ENCODE results near the gene CANT1. TPM values are rescaled to one million over a fixed set of nuclear protein-coding genes. Genes with fewer than 3 reads are reported as not detected.

CANT1 gene
- total RNA-seq, 4 donors from 2014 or later = 13.9 to 22.9 (median 18.2) TPM

DNA sequence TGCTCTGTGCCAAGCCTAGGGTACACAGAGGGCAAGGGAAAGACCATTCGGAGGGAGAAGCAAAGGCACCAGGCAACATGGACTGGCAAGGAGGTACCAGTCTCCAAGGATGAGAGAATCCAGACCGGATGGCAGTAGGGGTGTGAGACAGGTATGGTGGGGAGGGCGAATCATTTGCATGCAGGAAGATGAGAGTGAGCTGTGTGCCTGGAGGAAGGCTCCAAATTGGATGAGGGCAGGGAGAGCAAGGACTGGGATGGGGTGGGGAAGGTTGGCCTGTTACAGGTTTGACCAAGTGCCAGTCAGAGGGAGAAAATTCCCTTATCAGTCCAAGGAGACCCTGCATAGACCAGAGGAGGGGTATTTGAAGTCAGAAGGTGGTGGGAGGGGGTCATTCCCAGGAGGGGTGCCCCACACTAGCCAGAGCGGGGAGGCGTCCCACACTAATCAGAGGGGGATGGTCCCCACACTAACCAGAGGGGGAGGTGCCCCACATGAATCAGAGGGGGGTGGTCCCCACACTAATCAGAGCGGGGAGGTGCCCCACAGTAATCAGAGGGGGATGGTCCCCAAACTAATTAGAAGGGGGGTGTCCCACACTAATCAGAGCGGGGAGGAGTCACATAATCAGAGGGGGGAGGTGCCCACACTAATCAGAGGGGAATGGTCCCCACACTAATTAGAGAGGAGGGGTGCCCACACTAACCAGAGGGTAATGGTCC, 737 bp downstream of the CANT1 start:
- TF ChIP-seq, protein P1, sequence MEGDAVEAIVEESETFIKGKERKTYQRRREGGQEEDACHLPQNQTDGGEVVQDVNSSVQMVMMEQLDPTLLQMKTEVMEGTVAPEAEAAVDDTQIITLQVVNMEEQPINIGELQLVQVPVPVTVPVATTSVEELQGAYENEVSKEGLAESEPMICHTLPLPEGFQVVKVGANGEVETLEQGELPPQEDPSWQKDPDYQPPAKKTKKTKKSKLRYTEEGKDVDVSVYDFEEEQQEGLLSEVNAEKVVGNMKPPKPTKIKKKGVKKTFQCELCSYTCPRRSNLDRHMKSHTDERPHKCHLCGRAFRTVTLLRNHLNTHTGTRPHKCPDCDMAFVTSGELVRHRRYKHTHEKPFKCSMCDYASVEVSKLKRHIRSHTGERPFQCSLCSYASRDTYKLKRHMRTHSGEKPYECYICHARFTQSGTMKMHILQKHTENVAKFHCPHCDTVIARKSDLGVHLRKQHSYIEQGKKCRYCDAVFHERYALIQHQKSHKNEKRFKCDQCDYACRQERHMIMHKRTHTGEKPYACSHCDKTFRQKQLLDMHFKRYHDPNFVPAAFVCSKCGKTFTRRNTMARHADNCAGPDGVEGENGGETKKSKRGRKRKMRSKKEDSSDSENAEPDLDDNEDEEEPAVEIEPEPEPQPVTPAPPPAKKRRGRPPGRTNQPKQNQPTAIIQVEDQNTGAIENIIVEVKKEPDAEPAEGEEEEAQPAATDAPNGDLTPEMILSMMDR (IDR thresholded peaks at IDR 0.05; ENCODE audit: low read depth) = no peak

DNA sequence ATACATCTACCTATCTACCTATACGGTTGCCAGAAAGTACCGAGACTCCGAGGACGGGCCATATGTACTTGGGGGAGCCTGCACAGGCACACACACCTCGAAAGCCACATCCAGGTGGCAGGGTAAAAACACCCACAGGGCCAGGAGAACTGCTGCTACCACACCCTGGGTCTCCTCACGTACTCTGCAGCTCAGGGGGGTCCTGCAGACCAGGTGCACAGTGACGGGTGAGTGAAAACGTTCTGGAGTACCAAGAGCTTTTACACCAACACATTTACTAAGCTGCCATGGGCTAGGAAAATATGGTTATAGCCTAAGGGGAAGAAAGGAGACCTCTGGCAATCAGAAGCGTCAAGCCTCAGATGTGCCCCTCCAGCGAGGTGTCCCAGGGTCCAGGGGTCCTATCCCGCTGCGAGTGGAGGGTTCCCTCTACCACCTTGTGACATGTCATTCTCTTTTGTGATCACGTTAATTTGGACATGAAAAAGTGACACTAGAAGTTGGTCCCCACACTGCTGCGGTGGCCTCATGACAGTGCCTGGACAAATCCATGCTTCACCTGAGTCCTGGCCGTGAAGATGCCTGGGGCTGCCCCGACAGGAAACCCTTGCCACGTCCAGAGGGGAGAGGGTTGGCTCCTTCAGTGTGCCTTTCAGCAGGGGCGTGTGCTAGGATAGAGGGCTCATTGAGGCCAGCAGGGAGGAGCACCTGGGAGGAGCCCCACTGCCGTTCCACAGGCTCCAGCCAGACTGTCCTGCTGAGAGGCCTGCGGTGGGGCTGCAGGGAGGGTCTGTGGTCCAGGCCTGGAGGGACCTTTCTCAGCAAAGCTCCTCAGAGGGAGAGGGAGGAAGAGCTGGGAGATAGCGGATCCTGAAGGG, 1.8 kb downstream of the CANT1 start:
- TF ChIP-seq, protein P1 (IDR thresholded peaks at IDR 0.05; ENCODE audit: low read depth) = no peak

DNA sequence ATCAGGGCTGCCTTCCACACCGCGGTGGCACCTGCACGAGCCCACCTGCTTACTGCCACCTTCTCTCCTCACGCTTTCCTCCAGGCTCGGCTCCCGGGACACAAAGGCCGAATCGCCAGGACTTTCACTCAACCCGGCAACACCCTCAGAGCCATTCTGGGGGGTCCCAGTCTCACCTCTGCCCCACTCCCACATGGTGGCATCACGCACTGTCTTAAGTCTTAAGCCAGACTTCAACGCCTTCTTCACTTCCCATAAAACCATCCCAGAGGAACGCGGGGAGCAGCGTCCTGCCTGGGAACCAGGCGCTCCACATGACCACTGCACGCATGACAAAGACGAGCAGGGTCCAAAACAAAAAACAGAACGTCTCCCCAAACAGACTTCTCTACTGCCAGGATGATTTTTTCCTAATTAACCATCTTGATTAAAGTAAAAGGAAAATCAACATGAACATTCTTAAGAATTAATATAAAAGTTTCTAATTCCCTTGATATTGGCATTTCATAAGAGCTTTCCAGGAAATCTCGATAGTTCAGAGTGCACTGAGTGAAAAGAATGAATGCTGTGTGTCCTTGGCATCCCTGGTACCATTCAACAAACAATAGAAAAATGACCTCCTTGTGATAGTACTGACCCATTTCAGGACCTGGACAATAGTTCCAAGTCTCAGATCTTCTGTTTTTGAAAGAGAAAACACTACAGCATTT, 2.6 kb downstream of the CANT1 start:
- TF ChIP-seq, protein P1 (IDR thresholded peaks at IDR 0.05; ENCODE audit: low read depth) = no peak

DNA sequence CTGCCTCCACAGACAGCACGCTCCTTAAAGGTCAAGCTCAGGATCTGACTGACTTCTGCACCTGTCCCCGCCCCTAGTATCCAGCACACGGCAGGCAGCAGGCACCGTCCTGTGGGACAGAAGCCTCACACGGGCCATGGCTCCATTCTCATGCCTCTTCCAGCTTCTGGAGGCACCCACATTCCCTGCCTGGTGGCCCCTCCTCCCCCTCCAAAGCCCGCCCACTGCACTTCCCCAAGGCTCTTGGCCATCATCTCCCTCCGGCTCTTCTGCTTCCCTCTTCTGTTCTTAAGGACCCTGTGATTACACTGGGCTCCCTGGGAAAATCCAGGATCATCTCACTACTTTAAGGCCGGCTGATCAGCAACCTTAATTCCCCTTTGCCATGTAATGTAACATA, 3.5 kb downstream of the CANT1 start:
- TF ChIP-seq, protein P1 (IDR thresholded peaks at IDR 0.05; ENCODE audit: low read depth) = no peak

DNA sequence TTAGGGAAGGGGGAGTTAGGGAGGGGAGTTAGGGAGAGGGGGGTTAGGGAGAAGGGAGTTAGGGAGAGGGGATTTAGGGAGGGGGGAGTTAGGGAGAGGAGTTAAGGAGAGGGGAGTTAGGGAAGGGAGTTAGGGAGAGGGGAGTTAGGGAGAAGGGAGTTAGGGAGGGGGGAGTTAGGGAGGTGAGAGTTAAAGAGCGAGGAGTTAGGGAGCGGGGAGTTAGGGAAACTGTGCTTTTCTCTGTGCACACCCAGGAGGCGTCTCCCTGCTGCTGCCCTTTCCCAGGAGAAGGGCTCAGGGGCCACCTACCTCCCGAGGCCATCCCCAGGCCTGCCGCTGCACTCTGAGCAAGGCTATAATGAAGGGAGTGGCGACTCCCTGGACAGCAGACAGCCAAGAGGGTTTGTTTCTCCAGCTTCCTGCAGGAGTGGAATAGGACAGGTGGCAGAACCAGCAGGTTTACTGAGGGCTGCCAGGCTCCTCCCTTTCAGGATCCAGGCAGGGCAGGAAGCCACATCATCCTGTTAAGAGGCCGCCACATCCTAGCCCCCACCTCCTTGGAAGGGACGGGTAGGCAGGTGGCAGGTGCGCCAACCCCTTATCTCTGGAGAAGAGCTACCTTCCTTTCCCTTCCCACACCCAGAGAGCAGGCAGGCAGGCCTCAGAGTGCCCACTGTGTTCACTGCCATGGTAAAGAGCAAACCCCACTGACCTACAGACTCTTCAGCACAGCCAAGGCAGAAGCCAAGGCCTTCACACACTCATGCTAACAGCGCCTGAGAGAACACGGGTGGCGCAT, 4.3 kb downstream of the CANT1 start:
- TF ChIP-seq, protein P1 (IDR thresholded peaks at IDR 0.05; ENCODE audit: low read depth) = no peak

DNA sequence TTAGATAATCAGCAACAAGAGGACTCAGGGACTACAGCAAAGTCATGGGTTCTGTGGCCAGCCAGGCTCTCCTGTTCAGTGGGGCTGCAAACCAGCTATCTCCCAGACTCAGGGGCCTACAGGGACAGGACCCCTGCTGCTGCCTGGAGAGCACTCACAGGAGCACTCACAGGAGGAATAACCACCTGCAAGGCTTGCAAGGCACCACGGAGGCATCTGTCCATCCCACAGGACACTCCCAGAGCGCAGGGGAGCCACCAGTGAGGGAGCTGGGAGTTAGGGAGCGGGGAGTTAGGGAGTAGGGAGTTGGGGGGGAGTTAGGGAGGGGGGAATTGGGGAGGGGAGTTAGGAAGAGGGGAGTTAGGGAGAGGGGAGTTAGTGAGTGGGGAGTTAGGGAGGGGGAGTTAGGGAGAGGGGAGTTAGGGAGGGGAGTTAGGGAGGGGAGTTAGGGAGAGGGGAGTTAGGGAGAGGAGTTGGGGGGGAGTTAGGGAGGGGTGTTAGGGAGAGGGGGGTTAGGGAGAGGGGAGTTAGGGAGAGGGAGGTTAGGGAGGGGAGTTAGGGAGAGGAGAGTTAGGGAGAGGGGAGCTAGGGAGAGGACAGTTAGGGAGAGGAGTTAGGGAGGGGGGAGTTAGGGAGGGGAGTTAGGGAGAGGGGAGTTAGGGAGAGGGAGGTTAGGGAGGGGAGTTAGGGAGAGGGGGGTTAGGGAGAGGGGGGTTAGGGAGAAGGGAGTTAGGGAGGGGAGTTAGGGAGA, 5.7 kb downstream of the CANT1 start:
- TF ChIP-seq, protein P1 (IDR thresholded peaks at IDR 0.05; ENCODE audit: low read depth) = no peak

All from subcutaneous adipose tissue (tissue), 4 donors.